A673 (cell line): Measurements from ENCODE around the gene ALG9.

Experiments used
- EZH2 ChIP-seq: fragments of 200-600 bp; sonication (generic); IDR thresholded peaks from 2 replicates; pipeline ENCODE4 v1.6.1; 2017; ENCODE audit warnings: borderline replicate concordance, low read depth, mild to moderate bottlenecking, mixed read lengths, antibody characterized with exemption, low read length; ENCODE audit not compliant: poor library complexity, severe bottlenecking
- TF ChIP-seq, protein P1 (sequence below): fragments of 300-800, 200-600 bp; sonication (generic); conservative IDR thresholded peaks from 2 replicates; pipeline ENCODE4 v1.5.1; 2017; ENCODE audit warnings: low read depth, mild to moderate bottlenecking, antibody characterized with exemption, low read length, moderate library complexity, mixed read lengths

DNA sequence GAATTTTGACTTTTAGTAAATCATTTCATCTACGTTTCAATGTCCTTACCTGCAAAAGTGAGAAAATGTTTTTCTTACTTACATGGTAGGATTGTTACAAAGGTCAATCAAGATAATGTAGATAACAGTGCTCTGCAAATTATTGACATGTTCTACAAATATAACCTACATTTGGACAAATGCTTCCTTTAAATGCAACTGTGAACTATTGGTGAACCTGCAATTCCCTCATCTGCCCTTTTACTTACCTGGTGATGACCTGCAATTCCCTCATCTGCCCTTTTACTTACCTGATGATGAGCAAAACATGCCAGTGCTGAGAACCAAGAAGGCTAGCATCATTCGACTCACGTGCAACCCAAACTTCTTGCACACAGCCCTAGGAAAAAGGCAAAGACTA, 11.1 kb downstream of the ALG9 start:
- TF ChIP-seq, protein P1, sequence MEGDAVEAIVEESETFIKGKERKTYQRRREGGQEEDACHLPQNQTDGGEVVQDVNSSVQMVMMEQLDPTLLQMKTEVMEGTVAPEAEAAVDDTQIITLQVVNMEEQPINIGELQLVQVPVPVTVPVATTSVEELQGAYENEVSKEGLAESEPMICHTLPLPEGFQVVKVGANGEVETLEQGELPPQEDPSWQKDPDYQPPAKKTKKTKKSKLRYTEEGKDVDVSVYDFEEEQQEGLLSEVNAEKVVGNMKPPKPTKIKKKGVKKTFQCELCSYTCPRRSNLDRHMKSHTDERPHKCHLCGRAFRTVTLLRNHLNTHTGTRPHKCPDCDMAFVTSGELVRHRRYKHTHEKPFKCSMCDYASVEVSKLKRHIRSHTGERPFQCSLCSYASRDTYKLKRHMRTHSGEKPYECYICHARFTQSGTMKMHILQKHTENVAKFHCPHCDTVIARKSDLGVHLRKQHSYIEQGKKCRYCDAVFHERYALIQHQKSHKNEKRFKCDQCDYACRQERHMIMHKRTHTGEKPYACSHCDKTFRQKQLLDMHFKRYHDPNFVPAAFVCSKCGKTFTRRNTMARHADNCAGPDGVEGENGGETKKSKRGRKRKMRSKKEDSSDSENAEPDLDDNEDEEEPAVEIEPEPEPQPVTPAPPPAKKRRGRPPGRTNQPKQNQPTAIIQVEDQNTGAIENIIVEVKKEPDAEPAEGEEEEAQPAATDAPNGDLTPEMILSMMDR = no peak
- TF ChIP-seq EZH2 = no peak
